Cardiac septum (tissue), 1 donor: ENCODE results near the gene ANKS1A. TPM values are rescaled to one million over a fixed set of nuclear protein-coding genes. Genes with fewer than 3 reads are reported as not detected.

Experiments
- DNase-seq: peaks from one replicate; pipeline ENCODE4 v3.0.0-alpha.2; 2020; ENCODE audit warnings: low spot score
- intact Hi-C: fragments of 100-400 bp; cut with DNase I; formaldehyde crosslinking; loops from one replicate; pipeline ENCODE4 v1.14.0; 2022
- total RNA-seq: library from RNA; stranded (reverse); fragmentation: NEBNext Ultra II Directional; extraction: Animal tissue kit (Norgen Biotek cat#: 25700); gene quantifications from one replicate; pipeline ENCODE4 v1.2.1, GENCODE V29; 2021
- donor health status: DM: no; HTN: no; CAD: no.

Gene ANKS1A
- total RNA-seq, 1 donor from 2014 or later: 29.5 TPM

DNA sequence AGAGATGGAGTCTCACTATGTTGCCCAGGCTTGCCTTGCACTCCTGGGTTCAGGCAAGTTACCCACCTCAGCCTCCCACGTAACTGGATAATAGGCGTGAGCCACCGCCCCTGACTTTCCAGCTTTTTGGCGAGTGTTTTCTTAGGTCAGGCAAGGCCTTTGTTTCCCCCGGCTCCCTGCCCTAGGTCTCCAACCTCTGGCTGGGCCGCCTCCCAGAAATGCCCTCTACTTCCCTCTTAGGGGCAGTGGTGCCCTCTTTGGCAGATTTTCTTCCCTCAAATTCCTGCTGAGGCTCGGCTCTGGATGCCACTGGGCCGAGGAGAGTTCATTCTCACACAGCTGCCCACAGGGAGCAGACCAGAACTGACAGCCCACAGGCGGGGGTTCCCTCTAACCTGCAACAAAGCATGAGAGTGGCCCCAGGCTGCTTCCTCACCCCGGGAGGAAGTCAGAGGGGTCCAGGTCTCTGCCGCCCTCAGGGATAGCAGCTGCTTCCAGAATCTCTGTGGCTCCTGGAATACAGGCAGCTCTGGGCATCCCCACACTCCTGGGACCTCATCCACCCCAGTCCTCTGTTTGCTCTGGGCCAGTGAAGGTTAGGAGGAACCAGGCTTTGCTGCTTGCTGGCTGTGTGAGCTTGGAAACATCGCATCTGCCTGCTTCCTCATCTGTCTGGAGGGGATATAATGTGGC is 195.6 kb downstream of the ANKS1A start:
- intact Hi-C loops: no loop called here
- DNase-seq: no peak

DNA sequence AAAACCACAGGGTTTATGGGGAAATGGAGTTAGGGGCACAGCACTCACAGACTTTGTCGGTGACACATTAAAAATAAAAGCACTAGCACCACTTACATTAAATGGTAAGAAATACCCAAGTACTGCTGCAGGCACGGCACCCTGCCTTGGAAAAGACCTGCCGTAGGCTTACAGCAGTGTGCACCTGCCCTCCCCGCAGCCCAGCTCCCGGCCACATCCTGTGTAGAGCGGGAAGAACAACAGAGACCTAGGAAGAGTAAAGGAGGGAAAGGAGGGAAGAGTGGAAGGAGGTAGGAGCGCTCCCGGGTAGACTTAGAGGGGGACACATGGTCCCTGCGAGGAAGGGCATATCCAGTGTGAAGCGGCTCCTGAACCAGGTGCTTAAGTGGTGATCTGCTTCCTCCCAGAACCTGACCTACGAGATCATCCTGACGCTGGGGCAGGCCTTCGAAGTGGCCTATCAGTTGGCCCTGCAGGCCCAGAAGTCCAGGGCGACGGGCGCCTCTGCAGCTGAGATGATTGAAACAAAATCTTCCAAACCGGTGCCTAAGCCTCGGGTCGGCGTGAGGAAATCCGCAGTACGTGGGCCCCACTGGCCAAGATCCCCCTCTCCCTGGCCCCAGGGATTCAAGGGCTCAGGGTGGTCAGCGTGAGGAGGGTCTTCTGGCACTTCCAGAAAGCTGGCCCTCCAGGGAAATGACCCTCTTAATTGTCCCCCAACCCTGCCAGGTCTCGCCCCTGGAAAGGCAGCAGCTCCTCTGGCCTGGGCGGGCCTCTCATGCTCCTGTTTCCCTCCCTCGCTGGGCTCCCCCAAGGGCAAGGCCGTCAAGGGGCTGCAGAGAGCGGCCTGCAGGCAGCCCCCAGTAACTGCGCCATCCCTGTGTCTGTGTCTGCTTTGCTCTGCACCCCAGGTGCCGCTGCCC is 196.6 kb downstream of the ANKS1A start:
- DNase-seq: no peak
- intact Hi-C loops: no loop called here

DNA sequence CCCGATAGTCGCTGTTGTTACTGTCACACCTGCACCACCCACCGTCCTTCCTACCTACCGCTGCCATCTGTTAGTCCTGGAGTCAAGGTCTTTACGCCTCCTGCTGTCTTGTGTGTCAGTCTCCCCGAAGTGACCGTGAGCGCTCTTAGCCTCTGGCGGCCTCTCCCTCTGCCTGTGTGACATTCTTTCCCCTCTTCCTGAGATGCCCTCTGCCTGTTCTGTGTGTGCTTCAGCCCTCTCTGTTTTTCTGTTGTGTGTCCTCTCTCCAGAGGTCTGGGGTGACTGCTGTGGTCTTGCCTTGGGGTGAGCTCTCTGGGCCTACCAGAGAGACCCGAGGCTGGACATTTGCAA is 197.2 kb downstream of the ANKS1A start:
- no peak for DNase-seq
- intact Hi-C loops: no loop called here

DNA sequence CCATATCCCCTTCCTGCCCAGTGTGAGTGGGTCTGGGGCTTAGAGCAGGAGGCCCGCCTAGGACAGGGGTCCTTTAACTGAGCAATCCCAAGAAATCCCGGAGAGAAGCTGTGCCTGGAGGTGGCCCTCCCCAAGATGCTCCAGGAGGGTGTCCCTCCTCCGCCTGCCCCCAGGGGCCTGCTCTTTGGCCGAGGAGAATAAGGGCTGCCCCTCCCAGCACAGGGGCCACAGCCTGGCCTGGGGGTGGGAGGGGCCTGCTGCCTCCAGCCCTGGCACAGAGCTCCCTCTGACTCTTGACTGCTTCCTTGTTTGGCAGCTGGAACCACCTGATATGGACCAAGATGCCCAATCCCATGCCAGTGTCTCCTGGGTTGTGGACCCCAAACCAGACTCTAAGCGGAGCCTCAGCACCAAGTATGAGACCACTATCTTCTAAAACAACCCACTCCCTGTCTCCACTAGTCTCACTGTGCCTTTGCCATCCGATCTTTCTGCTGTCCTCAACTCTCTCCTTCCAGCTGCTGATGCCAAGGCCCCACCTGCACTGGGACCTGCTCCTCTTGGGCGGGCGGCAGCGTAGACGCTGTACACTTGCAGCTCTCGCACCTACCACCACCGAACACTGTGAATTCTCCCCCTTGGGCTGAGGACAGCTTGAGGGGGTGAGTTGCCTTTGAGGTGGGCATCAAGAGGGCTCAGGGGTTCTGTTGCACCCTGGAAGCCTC is 197.7 kb downstream of the ANKS1A start:
- DNase-seq: no peak
- intact Hi-C loops: no loop called here

DNA sequence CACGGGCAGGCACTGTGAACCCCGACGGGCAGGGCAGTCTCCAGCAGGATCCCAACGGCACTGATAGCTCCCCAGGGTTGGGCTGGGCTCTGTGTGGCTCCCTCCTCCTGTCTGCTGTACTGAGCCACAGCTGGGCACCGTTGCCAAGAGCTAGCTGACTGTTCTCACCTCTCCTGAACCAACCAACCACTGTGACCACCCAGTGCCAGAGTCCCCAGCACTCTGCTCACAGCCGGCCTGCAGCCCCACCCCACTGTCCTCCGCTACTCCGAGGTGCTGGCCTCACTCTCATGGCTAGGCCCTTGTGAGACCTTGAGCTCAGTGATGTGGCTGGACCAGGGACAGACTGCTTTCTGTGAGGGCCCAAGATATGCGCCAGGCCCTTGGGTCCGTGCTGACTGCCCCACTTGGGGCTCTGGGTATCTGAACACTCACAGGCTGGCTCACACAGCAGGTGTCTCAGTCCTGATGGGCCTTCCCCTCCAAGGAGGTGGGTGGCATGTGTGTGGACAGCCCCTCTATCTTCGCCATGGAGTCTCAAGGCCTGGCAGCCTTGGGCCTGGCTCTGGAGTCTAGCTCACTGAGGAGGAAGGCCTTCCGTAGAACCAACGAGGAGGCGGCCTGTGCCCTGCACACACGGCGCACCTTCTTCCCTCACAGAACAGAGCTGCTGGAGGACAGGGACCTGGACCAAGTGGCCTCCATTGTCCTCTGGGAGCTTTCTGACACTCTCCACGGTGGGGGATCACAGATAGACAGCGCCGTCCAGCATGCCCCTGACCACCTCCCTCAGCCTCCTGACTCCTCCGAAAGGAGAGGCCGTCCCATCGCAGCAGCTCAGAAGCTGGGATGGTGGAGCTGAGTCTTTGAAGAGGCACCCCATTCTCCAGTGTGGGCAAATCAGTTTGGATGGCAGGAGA is 198.6 kb downstream of the ANKS1A start:
- intact Hi-C loops: no loop called here
- no peak for DNase-seq

DNA sequence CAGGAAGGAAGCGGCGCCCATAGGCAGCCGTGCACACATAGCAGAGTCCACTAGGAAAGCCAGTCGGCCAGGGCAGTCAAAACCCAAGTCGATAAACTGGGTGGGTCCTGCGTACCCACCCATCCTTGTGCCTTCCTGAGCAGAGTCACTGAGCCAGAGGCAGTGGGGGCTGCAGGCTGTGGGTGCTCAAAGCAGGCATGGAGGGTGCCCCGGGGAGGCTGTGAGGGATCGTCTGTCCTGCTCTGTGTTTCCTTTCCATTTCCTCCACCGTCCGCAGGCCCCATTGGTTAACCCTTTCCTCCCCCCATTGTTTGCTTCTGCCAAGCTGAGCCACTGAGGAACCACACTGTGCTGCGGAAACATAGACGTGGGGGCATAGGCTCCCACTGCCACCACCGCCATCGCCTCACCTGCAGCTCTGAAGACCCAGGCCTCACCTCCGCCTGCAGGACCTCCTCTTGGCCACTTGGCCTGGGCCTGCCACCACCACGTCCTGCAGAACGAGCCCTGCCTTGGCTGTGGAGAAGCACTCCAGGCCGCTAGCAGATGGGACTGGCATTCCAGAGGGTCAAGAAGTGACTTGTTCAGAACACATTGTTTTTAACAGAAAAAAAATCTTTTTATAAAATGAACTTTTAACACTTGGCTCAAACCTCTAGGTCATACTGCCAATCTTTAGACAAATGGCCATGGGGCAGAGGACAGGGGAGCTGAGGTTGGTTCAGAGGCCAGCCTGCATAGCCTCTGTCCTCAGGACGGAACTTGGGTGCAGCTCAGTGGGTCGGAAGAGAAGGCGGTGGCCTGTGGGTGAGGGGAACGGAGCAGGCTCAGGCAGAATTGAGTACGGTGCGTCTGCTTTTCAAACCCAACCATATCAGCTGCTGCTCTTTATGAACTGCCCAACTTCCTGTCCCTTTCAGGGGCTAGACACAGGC is 199.5 kb downstream of the ANKS1A start:
- intact Hi-C loops: no loop called here
- DNase-seq: no peak

DNA sequence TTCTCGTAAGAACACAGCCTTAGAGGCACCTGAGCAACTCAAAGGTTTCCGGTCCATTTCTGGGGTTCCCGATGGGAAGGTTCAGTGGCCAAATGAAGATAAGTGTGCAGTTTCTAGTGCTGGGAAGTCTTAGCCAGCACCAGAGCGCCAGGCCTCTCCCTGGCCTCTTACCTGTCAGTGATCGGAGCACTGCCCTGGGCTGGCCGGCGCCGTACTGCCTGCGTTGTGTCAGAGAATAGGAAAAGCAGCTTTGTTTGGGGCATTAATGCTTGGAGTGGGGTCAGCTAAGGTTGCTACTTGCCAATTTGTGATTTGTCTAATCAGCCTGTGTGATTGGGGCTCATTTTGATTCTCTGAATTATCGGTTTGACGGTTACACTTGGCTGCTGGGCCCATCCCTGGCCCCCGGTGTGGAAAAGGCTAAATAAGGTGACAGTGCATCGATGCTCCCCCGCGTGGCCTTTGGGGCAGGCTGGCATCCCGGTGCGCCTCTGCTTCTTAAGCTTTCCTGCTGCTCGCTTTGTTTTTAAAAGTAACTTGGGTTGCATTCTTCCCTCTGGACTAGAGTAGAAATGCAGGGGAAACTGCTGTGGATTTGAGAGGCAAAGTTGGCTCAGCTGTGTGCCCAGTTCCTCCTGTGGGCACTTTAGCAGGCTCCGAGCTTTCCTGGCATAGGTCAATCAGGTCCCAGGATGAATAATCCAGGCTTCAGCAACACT is 200.3 kb downstream of the ANKS1A start:
- no peak for DNase-seq
- intact Hi-C loops: no loop called here

DNA sequence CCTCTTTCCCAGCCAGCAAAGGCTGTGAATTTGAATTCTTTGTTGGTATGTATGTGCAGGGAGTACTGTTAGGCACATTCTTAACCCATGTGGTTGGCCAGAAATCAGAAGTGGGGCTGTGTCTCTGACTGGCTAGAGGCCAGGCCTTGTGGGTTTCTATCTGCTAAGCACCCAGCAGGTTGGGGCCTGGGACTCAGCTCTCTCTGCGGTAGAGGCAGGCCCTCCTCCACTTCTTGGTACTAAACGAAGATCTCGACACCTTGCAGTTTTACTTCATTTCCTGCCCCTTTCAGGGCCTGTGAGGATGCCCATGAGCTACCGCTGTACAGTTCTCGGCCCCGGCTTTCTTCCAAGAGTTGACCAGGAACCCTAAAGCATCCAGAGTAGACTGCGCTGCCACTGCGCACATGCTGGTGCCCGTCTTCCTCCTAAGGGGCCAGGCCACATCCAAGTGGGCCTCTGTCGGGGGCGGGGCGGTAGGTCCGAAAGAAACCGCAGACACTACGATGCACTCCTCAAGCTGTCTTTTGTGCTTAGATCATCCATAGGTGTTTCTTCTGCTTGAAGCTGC is 201.0 kb downstream of the ANKS1A start:
- intact Hi-C loops: no loop called here
- DNase-seq: no peak

DNA sequence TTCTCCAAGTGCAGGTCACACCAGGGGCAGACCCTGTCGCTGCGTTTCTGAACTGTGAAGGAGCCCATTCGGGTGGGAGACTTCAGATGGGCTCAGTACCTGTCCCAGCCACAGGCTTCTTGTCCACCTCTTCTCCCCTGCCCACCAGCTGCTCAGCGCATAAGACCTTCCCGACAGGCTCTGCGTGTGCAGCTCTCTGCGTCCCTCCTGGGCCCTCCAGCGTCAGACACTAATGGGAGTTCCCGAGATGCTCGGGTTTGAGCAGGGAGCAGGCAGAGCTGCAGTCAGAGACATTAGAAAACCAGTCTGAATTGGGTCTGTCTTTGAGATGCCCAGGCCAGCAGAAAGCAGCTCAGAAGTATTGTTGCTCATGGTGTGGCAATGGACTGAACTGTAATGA is 201.7 kb downstream of the ANKS1A start:
- intact Hi-C loops: no loop called here

DNA sequence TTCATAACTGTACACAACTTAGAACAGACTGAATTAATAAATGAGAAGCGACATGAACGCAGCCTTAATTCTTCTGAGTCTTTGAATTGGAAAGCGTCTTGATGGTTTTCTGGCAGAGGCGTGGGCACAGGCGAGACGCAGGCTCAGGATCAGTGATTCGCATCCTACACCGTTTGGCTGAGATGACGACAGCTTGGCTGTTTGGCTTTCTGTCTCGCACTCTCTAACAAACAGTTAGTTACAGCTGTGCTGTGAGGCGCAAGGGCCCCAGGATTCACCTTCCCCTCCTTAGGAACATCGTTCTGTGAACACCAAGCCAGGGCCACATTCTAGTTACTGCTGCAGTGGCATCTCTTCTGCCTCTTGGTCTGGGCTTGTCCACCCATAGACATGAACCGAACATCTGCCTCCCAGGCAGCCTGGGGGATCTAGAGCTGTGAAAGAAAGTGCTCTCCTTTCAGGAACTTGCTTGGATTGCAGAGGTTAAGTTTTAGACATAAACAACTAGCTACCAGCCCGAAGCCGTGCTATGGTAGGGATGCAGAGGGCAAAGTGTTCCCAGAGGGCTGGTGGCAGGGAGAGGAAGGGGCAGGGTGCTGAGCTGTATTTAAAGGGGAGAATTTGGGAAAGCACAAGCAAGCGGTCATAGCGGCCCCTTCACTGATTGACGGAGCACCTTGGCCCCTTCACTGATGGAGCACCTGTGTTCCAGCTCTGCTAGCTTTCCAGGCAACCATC is 202.5 kb downstream of the ANKS1A start:
- intact Hi-C loops: no loop called here
- no peak for DNase-seq

More for the DNA sequence above, 201.7 kb downstream of the ANKS1A start:
- DNase-seq: no peak

DNA sequence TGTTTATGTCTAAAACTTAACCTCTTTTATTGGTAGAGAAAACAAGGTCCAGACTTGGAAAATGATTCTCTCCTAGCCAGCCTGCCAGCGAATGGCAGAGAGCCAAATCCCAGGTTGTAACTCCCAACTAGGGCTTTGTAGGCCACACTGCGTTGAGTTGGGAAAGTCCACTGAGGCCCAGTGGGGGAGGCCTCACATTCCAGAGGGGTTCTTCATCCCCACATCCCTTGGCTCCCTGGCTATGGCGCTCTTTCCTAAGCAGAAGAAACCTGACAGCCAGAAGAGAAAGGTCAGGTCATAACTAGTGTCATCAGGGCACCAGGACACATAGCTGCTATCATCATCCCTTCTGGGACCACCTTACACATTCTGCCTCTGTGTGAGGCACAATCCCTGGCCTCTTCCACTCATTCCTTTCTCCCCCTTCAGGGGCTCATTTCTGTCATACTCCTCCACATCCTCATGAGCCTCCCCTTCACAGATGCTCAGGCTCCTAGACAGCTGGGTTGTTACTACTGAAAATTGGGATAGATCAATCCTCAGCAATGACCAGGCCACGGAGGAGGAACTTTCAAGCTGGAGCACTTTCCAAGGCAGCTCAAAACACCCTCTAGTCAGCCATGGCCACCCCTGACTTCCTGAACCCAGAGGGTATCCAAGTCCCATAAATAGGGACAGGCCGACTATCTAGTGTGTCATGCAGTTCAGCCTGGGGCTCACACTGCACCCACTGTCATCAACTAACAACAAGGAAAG is 203.5 kb downstream of the ANKS1A start:
- intact Hi-C loops: no loop called here
- DNase-seq: no peak

DNA sequence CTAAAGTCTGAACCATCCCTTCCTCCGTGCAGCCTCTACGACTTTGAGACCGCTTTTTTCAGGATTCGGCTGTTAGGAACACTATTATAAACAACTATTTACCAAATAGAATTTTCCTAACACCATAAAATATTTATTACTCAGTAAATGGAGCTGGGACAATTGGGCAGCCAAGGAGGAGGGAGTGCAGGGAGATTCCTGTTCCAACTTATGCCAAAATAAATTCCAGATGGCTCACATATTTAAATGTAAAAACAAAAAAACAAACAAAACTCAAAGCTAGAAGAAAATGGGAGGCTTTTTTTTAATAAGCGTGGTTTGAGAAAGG is 204.0 kb downstream of the ANKS1A start:
- intact Hi-C loops: no loop called here
- no peak for DNase-seq

DNA sequence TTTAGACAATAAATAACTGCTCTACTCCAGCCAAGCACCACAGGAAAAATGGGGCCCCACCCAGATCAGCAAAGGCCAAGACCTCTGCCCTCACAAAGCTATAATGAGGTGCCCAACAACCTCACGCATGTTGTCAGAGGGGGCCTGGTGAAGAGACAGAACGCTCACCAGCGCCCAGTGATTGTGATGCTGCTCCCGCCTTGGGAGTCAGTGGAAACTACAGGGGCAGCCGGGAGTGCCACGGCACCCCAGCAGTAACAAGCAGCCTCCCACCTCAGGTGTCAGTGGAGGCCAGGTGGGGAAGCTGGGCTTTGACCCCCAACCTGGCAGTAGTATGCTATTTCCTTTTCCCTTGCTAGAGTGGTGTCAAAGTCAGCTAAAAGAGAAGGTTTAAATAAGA is 204.7 kb downstream of the ANKS1A start:
- intact Hi-C loops: no loop called here

DNA sequence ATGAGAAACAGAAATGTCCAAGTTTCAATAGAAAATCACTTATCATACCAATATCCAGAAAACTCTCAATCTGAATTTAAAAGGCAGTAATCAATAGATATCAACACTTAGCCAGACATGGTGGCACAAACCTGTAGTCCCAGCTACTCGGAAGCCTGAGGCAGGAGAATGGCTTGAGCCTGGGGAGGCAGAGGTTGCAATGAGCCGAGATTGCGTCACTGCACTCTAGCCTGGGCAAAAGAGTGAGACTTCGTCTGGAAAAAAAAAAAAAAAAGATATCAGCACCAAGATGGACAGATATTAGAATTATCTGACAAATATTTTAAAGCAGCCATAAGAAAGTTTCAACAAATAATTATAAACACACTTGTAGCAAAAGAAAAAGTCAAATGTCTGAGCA is 205.1 kb downstream of the ANKS1A start:
- intact Hi-C loops: no loop called here
- DNase-seq: no peak

More for the DNA sequence above, 204.7 kb downstream of the ANKS1A start:
- DNase-seq: no peak

DNA sequence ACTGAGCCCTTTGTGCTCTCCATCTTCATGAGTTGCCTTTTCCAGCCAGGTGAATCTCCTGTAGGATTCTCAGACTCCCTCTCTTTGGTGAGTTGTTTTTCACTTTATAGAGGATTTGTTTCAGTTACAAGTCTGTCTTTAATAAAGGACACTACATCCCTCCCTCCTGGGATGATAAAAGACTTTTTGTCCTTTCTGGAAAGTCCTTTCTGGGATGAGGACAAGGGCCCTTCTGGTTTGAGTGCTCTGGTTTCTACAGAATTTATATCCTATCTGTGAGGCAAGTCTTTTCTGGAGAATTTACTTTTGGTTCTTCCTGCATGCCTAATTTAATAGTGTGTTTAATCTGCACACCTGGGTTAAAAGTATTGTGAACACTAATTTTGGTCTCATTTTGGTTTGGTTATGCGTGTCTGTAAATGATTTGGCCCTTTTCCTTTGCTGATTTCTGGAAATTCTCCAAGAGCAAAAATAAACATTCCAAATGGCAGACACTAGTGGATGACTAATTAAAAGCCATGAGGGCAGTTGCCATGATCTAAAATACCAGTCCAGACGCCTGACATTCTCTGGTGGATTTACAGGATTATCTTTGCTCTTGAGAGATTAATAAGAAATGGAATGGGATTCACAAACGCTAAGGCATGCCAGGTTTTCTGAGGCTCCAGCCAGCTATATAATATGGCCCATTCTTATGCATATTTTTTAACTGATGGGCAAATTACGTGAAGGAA is 207.2 kb downstream of the ANKS1A start:
- intact Hi-C loops: loop anchor here (5.0 kb wide), 2 partner anchors 34 to 74 kb away; no protein-coding TSS in a partner anchor
- DNase-seq: no peak
